A549 (cell line): ENCODE measurements around the gene PARD6A. TPM values are rescaled to one million over a fixed set of nuclear protein-coding genes. Genes with fewer than 3 reads are reported as not detected.

Experiments
- ATAC-seq, 2 experiments: fragments of 200-7000 bp in 1 of 2; fragments of >200 bp in 1 of 2; cut with Nextera tagmentation in 1 of 2; cut with Tn5 transposase in 1 of 2; 3 replicates each; pipeline versions ENCODE4 v1.8.0 to v1.9.1; 2018 to 2020; ENCODE audit warnings: mild to moderate bottlenecking in 1 of 2, moderate library complexity in 1 of 2
- CTCF ChIA-PET: fragments of 300-600 bp; sonication (Branson Sonifier 250); formaldehyde crosslinking; extraction: SDS; loops from one replicate; lab custom pipeline; 2021; ENCODE audit warnings: antibody characterized with exemption, inconsistent platforms; lab: Yijun Ruan, JAX
- POLR2A ChIA-PET: fragments of 350-600 bp; formaldehyde crosslinking; extraction: SDS; loops from one replicate; lab custom pipeline; 2021; ENCODE audit warnings: antibody characterized with exemption, inconsistent platforms; lab: Yijun Ruan, JAX
- DNase-seq, 2 experiments: peaks; one replicate each; pipeline versions ENCODE4 v3.0.0 to v3.0.0-alpha.2; 2011 to 2016; ENCODE audit warnings: low read depth in 1 of 2, low spot score in 1 of 2
- FAIRE-seq: peaks from 2 replicates; lab custom pipeline; 2011; peaks lifted over from hg19 to GRCh38; lab: Jason Lieb, UNC
- H3K27ac ChIP-seq, 2 experiments: fragments of >200 bp; sonication (Bioruptor Twin); formaldehyde crosslinking; 3 replicates each; pipeline ENCODE4 v1.5.1; 2016 to 2017
- H3K4me1 ChIP-seq: fragments of >200 bp; sonication (Bioruptor Twin); formaldehyde crosslinking; 3 replicates; pipeline ENCODE4 v1.6.1; 2016
- H3K4me2 ChIP-seq: fragments of >200 bp; sonication (Bioruptor Twin); formaldehyde crosslinking; 3 replicates; pipeline ENCODE4 v1.6.1; 2016
- H3K4me3 ChIP-seq: fragments of >200 bp; sonication (Bioruptor Twin); formaldehyde crosslinking; 3 replicates; pipeline ENCODE4 v1.5.1; 2016
- H3K9me3 ChIP-seq: fragments of >200 bp; sonication (Bioruptor Twin); formaldehyde crosslinking; 3 replicates; pipeline ENCODE4 v1.6.1; 2016
- BHLHE40 ChIP-seq: IDR thresholded peaks from 2 replicates; pipeline ENCODE4 v1.6.1; 2012; ENCODE audit warnings: low read depth, low read length, inconsistent platforms
- CBX8 ChIP-seq: fragments of 200-600 bp; sonication (generic); IDR thresholded peaks from 2 replicates; pipeline ENCODE4 v1.6.1; 2016
- EHMT2 ChIP-seq: fragments of 200-600 bp; sonication (generic); IDR thresholded peaks from 2 replicates; pipeline ENCODE4 v1.6.1; 2016; ENCODE audit warnings: antibody characterized with exemption, low read depth, mild to moderate bottlenecking, moderate library complexity
- FOSB ChIP-seq: fragments of 250-450 bp; sonication (Bioruptor Pico); IDR thresholded peaks from 2 replicates; pipeline ENCODE4 v1.5.0; 2020; ENCODE audit warnings: mild to moderate bottlenecking, moderate library complexity
- FOXS1 ChIP-seq: fragments of 250-450 bp; sonication (Bioruptor Pico); IDR thresholded peaks from 2 replicates; pipeline ENCODE4 v1.5.0; 2020; ENCODE audit warnings: mild to moderate bottlenecking, moderate library complexity
- HOXA7 ChIP-seq: fragments of 250-450 bp; sonication (Bioruptor Pico); IDR thresholded peaks from 2 replicates; pipeline ENCODE4 v1.5.0; 2020; ENCODE audit warnings: mild to moderate bottlenecking, moderate library complexity
- HOXB5 ChIP-seq: fragments of 250-450 bp; sonication (Bioruptor Pico); IDR thresholded peaks from 2 replicates; pipeline ENCODE4 v1.5.0; 2020; ENCODE audit warnings: mild to moderate bottlenecking, moderate library complexity
- KDM1A ChIP-seq: fragments of 200-600 bp; sonication (generic); IDR thresholded peaks from 2 replicates; pipeline ENCODE4 v1.6.1; 2016; ENCODE audit warnings: low read depth, mild to moderate bottlenecking
- MAZ ChIP-seq: fragments of 150-350 bp; IDR thresholded peaks from 2 replicates; pipeline ENCODE4 v1.6.1; 2014; ENCODE audit warnings: antibody characterized with exemption, low read depth, low read length, borderline replicate concordance
- MYC ChIP-seq: IDR thresholded peaks from 2 replicates; pipeline ENCODE4 v1.6.1; 2012; ENCODE audit warnings: mild to moderate bottlenecking, inconsistent platforms, low read length, improper control_type of control experiment, borderline replicate concordance
- NR3C1 ChIP-seq: fragments of >200 bp; sonication (Bioruptor Twin); formaldehyde crosslinking; IDR thresholded peaks from 3 replicates; pipeline ENCODE4 v1.6.1; 2017
- RNF2 ChIP-seq: fragments of 200-600 bp; sonication (generic); IDR thresholded peaks from 2 replicates; pipeline ENCODE4 v1.6.1; 2016; ENCODE audit warnings: low read depth, mild to moderate bottlenecking, antibody characterized with exemption, moderate library complexity, borderline replicate concordance
- TP53 ChIP-seq: fragments of 250-450 bp; sonication (Bioruptor Pico); IDR thresholded peaks from 2 replicates; pipeline ENCODE4 v1.5.0; 2021; ENCODE audit warnings: mild to moderate bottlenecking, moderate library complexity
- ZC3H11A ChIP-seq: fragments of 450-650 bp; IDR thresholded peaks from 2 replicates; pipeline ENCODE4 v1.6.1; 2014; ENCODE audit warnings: antibody characterized with exemption, mild to moderate bottlenecking
- WGBS: methylation state at CpG from one replicate; pipeline ENCODE4 v1.1.6; 2017; ENCODE audit errors: missing lambda C conversion rate; 5-methylcytosine and 5-hydroxymethylcytosine counted together
- polyA plus RNA-seq, 4 experiments: library from polyadenylated mRNA; depleted of rRNA in 3 of 4; stranded (reverse); fragments of >200 nt; fragmentation: RNase III in 1 of 4; extraction: RNeasy Plus Mini Kit Qiagen cat#74134 plus additional on column Dnase treatment in 1 of 4; gene quantifications; 2 replicates in 3 of 4; 3 replicates in 1 of 4; pipeline ENCODE4 v1.2.3, GENCODE V29; 2011 to 2017
- TF ChIP-seq, protein P1 (sequence below): IDR thresholded peaks from 2 replicates; pipeline ENCODE4 v1.6.1; 2012; ENCODE audit warnings: low read depth, borderline replicate concordance
- TF ChIP-seq, protein P2 (sequence below): fragments of 250-450 bp; sonication (Bioruptor Pico); IDR thresholded peaks from 2 replicates; pipeline ENCODE4 v1.5.0; 2020; ENCODE audit warnings: low read depth, mild to moderate bottlenecking, moderate library complexity
- TF ChIP-seq, protein P3 (sequence below): fragments of 250-450 bp; sonication (Bioruptor Pico); IDR thresholded peaks from 2 replicates; pipeline ENCODE4 v1.5.0; 2021; ENCODE audit warnings: mild to moderate bottlenecking, moderate library complexity, borderline replicate concordance
- TF ChIP-seq, protein P4 (sequence below): fragments of 200-600 bp; sonication (generic); IDR thresholded peaks from 2 replicates; pipeline ENCODE4 v1.6.1; 2016; ENCODE audit warnings: antibody characterized with exemption, mild to moderate bottlenecking, moderate library complexity

The PARD6A gene
- polyA plus RNA-seq, 2 of the 4 experiments (the other 2 are of a cell fraction): 1.4 to 1.7 TPM

DNA sequence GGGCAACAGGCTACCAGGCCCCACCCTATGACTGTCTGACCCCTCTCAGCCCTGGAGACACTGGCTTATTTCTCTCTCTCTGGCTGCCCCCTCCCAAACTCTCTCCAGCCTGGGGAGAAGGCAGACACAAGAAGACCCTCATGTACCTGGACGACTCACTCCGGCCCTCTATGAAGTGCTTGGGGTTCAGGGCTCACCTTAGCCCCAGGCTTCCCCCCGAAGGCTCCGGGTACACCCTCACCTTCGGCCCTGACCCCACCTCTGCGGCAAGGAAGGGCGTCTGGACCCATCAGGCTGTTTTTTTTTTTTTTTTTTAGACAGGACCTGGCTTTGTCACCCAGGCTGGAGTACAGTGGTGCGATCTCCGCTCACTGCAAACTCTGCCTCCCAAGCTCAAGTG is 16.7 kb upstream of the PARD6A start:
- no peak overlapping the region for H3K27ac ChIP-seq
- 90% methylated on average over 9 of the region's 9 CpGs for WGBS
- DNase-seq (no peak), ATAC-seq (no peak)
- H3K4me2 ChIP-seq: no peak overlapping the region; the same call in 2 of the 3 replicates
- CTCF ChIA-PET: interaction anchor here (0.6 to 17.9 kb wide), 41 partner anchors 10 to 198 kb away, joined by 3 to 205 read pairs (median 5); partner anchors contain the start of genes ACD, CTCF and PARD6A
- H3K9me3 ChIP-seq: no peaks in the 10 kb centered on the region
- TF ChIP-seq, protein P1, sequence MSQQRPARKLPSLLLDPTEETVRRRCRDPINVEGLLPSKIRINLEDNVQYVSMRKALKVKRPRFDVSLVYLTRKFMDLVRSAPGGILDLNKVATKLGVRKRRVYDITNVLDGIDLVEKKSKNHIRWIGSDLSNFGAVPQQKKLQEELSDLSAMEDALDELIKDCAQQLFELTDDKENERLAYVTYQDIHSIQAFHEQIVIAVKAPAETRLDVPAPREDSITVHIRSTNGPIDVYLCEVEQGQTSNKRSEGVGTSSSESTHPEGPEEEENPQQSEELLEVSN: no peak
- TF ChIP-seq, protein P2, sequence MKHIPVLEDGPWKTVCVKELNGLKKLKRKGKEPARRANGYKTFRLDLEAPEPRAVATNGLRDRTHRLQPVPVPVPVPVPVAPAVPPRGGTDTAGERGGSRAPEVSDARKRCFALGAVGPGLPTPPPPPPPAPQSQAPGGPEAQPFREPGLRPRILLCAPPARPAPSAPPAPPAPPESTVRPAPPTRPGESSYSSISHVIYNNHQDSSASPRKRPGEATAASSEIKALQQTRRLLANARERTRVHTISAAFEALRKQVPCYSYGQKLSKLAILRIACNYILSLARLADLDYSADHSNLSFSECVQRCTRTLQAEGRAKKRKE (CRISPR knock-in tag): no peak
- TF ChIP-seq MYC (no peak), FOXS1 (CRISPR knock-in tag) (no peak), BHLHE40 (no peak), TP53 (CRISPR knock-in tag) (no peak), ZC3H11A (no peak), CBX8 (no peak), KDM1A (no peak), NR3C1 (no peak), MAZ (no peak), RNF2 (no peak), EHMT2 (no peak), HOXA7 (no peak), FOSB (CRISPR knock-in tag) (no peak), HOXB5 (CRISPR knock-in tag) (no peak)
- TF ChIP-seq, protein P3, sequence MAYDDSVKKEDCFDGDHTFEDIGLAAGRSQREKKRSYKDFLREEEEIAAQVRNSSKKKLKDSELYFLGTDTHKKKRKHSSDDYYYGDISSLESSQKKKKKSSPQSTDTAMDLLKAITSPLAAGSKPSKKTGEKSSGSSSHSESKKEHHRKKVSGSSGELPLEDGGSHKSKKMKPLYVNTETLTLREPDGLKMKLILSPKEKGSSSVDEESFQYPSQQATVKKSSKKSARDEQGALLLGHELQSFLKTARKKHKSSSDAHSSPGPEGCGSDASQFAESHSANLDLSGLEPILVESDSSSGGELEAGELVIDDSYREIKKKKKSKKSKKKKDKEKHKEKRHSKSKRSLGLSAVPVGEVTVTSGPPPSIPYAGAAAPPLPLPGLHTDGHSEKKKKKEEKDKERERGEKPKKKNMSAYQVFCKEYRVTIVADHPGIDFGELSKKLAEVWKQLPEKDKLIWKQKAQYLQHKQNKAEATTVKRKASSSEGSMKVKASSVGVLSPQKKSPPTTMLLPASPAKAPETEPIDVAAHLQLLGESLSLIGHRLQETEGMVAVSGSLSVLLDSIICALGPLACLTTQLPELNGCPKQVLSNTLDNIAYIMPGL (CRISPR knock-in tag): no peak
- TF ChIP-seq, protein P4, sequence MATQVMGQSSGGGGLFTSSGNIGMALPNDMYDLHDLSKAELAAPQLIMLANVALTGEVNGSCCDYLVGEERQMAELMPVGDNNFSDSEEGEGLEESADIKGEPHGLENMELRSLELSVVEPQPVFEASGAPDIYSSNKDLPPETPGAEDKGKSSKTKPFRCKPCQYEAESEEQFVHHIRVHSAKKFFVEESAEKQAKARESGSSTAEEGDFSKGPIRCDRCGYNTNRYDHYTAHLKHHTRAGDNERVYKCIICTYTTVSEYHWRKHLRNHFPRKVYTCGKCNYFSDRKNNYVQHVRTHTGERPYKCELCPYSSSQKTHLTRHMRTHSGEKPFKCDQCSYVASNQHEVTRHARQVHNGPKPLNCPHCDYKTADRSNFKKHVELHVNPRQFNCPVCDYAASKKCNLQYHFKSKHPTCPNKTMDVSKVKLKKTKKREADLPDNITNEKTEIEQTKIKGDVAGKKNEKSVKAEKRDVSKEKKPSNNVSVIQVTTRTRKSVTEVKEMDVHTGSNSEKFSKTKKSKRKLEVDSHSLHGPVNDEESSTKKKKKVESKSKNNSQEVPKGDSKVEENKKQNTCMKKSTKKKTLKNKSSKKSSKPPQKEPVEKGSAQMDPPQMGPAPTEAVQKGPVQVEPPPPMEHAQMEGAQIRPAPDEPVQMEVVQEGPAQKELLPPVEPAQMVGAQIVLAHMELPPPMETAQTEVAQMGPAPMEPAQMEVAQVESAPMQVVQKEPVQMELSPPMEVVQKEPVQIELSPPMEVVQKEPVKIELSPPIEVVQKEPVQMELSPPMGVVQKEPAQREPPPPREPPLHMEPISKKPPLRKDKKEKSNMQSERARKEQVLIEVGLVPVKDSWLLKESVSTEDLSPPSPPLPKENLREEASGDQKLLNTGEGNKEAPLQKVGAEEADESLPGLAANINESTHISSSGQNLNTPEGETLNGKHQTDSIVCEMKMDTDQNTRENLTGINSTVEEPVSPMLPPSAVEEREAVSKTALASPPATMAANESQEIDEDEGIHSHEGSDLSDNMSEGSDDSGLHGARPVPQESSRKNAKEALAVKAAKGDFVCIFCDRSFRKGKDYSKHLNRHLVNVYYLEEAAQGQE: no peak
- TF ChIP-seq, all 56 proteins: peak for 0
- POLR2A ChIA-PET: interaction anchor here (0.8 kb wide), 1 partner anchor 16 kb away, joined by 3 read pairs; the partner anchor contains the start of gene ACD
- H3K4me3 ChIP-seq: no peak overlapping the region
- no peak for FAIRE-seq
- 0 out of 3 replicates have a peak, but pooled peaks cover 3% of the 10 kb centered on the region for H3K4me1 ChIP-seq
